GM18858 (cell line): ENCODE data around the gene TMUB2.

Experiments used
- ATAC-seq: cut with Tn5 transposase; IDR thresholded peaks from one replicate; pipeline ENCODE4 v1.9.1; 2021; ENCODE audit not compliant: unreplicated experiment

Gene TMUB2

GRCh38 chr17:44176671-44177501 is 9.9 kb upstream of the TMUB2 start:
- ATAC-seq, result no peak

GRCh38 chr17:44177640-44178039 is 9.1 kb upstream of the TMUB2 start:
- ATAC-seq, result no peak

- no peak for ATAC-seq
These were observed 8.6 kb upstream of the TMUB2 start for GRCh38 chr17:44178133-44178532.

GRCh38 chr17:44183024-44183423 is 3.7 kb upstream of the TMUB2 start:
- ATAC-seq, result no peak

- ATAC-seq, result no peak
These were observed 2.5 kb upstream of the TMUB2 start for GRCh38 chr17:44184212-44184810.

GRCh38 chr17:44187131-44187899 is 543 bp downstream of the TMUB2 start:
- ATAC-seq, result peak; percentile 8

- no peak for ATAC-seq
These were observed 2.0 kb downstream of the TMUB2 start for GRCh38 chr17:44188576-44189403.

- no peak for ATAC-seq
These were observed 3.7 kb downstream of the TMUB2 start for GRCh38 chr17:44190481-44190880.

GRCh38 chr17:44191369-44191768 is 4.6 kb downstream of the TMUB2 start:
- no peak for ATAC-seq

- ATAC-seq, result no peak
These were observed 5.2 kb downstream of the TMUB2 start for GRCh38 chr17:44191941-44192496.

- ATAC-seq, result no peak
These were observed 6.0 kb downstream of the TMUB2 start for GRCh38 chr17:44192750-44193149.

GRCh38 chr17:44193326-44194084 is 6.7 kb downstream of the TMUB2 start:
- no peak for ATAC-seq

- no peak for ATAC-seq
These were observed 10.3 kb downstream of the TMUB2 start for GRCh38 chr17:44197107-44197506.

GRCh38 chr17:44197980-44198720 is 11.4 kb downstream of the TMUB2 start:
- ATAC-seq, result no peak

- ATAC-seq, result no peak
These were observed 12.2 kb downstream of the TMUB2 start for GRCh38 chr17:44198721-44199552.

GRCh38 chr17:44199553-44200477 is 13.0 kb downstream of the TMUB2 start, which contains the start of gene ATXN7L3:
Gene ATXN7L3 (minus strand): TSS chr17:44199884. CDS start chr17:44198070, 1,814 bp downstream.
- peak; percentile 37 for ATAC-seq

- no peak for ATAC-seq
These were observed 13.8 kb downstream of the TMUB2 start for GRCh38 chr17:44200478-44201155.
